T-helper 9 cell (primary cell): ENCODE measurements around the gene B4GALT5.

Source experiments
- DNase-seq: peaks from one replicate; pipeline ENCODE4 v3.0.0-alpha.2; 2020

Gene B4GALT5

GRCh38 chr20:49700411-49701185 is 13.1 kb downstream of the B4GALT5 start:
- DNase-seq = no peak

- DNase-seq = no peak
Observed at GRCh38 chr20:49699200-49699992, 14.3 kb downstream of the B4GALT5 start.

GRCh38 chr20:49698477-49698876 is 15.2 kb downstream of the B4GALT5 start:
- DNase-seq = no peak

- DNase-seq = no peak
Observed at GRCh38 chr20:49697071-49697470, 16.6 kb downstream of the B4GALT5 start.

GRCh38 chr20:49696594-49696993 is 17.1 kb downstream of the B4GALT5 start:
- DNase-seq = no peak

- DNase-seq = no peak
Observed at GRCh38 chr20:49695830-49696229, 17.8 kb downstream of the B4GALT5 start.

- no peak for DNase-seq
Observed at GRCh38 chr20:49694450-49695071, 19.1 kb downstream of the B4GALT5 start.

- DNase-seq = no peak
Observed at GRCh38 chr20:49693435-49694171, 20.1 kb downstream of the B4GALT5 start.

- no peak for DNase-seq
Observed at GRCh38 chr20:49692941-49693340, 20.7 kb downstream of the B4GALT5 start.

GRCh38 chr20:49691818-49692568 is 21.7 kb downstream of the B4GALT5 start:
- DNase-seq = no peak

GRCh38 chr20:49690899-49691620 is 22.6 kb downstream of the B4GALT5 start:
- no peak for DNase-seq

GRCh38 chr20:49687595-49688567 is 25.8 kb downstream of the B4GALT5 start:
- DNase-seq = no peak

GRCh38 chr20:49685809-49686208 is 27.9 kb downstream of the B4GALT5 start:
- DNase-seq = no peak

- DNase-seq = no peak
Observed at GRCh38 chr20:49685161-49685601, 28.5 kb downstream of the B4GALT5 start.

- DNase-seq = no peak
Observed at GRCh38 chr20:49684335-49684997, 29.2 kb downstream of the B4GALT5 start.

GRCh38 chr20:49682798-49683197 is 30.9 kb downstream of the B4GALT5 start:
- DNase-seq = no peak

- no peak for DNase-seq
Observed at GRCh38 chr20:49682278-49682677, 31.4 kb downstream of the B4GALT5 start.

GRCh38 chr20:49681850-49682216 is 31.8 kb downstream of the B4GALT5 start:
- DNase-seq = no peak

GRCh38 chr20:49680484-49680883 is 33.2 kb downstream of the B4GALT5 start:
- DNase-seq = no peak

GRCh38 chr20:49679634-49680033 is 34.0 kb downstream of the B4GALT5 start:
- DNase-seq = no peak
